Right atrium auricular region (tissue), 2 donors: ENCODE measurements around the gene CDK5R1. TPM values are rescaled to one million over a fixed set of nuclear protein-coding genes. Genes with fewer than 3 reads are reported as not detected.

Experiments
- DNase-seq: peaks from one replicate; pipeline ENCODE4 v3.0.0-alpha.2; 2019; ENCODE audit warnings: low spot score
- H3K27ac ChIP-seq, 2 donors: fragments of 200-600 bp; sonication (generic); 1 replicate in 1 of 2; 2 replicates in 1 of 2; pipeline ENCODE4 v1.5.1; 2016 to 2019
- H3K27me3 ChIP-seq, 2 donors: fragments of 200-600 bp; sonication (generic); one replicate each; pipeline versions ENCODE4 v1.5.1 to v1.6.0; 2017 to 2019
- H3K36me3 ChIP-seq: fragments of 200-600 bp; sonication (generic); one replicate; pipeline ENCODE4 v1.5.1; 2016
- H3K4me1 ChIP-seq, 2 donors: fragments of 200-600 bp; sonication (generic); one replicate each; pipeline versions ENCODE4 v1.5.1 to v1.6.0; 2017 to 2019
- H3K4me3 ChIP-seq, 2 donors: fragments of 200-600 bp; sonication (generic); 1 replicate in 1 of 2; 2 replicates in 1 of 2; pipeline ENCODE4 v1.5.1; 2017 to 2019; ENCODE audit warnings: mild to moderate bottlenecking in 1 of 2, moderate library complexity in 1 of 2
- H3K9me3 ChIP-seq, 2 donors: fragments of 200-600 bp; sonication (generic); one replicate each; pipeline ENCODE4 v1.5.1; 2019
- CTCF ChIP-seq, 2 donors: fragments of 200-600 bp; sonication (generic); IDR thresholded peaks; one replicate each; pipeline ENCODE4 v1.5.1; 2019; ENCODE audit warnings: antibody characterized with exemption in 2 of 2
- total RNA-seq, 2 donors: library from RNA; depleted of rRNA; stranded (reverse); fragments of >200 nt; gene quantifications; one replicate each; pipeline ENCODE4 v1.1.0, GENCODE V29; 2016

CDK5R1 gene
- 1 to 10 TPM in 1 of 2 donors, under 1 TPM in 1; 0.75 to 1.0 TPM for total RNA-seq

GRCh38 chr17:32486701-32487472 lies at the start of gene CDK5R1:
CDK5R1 (plus strand) TSS chr17:32486993; CDS start chr17:32487621, 628 bp downstream.
- Histone ChIP-seq H3K4me3 (peak within 1 kb of the TSS; percentile 50 to 63), H3K4me1 (peaks cover 0 to 37% of the 10 kb centered on the region in 2 donors), H3K36me3 (peaks cover 9% of the 10 kb centered on the region), H3K27ac (peak within 1 kb of the TSS; percentile 81 to 84), H3K27me3 (no peaks in the 10 kb centered on the region), H3K9me3 (no peaks in the 10 kb centered on the region)
- peak; percentile 57 for DNase-seq
- no peak for TF ChIP-seq CTCF (IDR thresholded peaks at IDR 0.05)

DNA sequence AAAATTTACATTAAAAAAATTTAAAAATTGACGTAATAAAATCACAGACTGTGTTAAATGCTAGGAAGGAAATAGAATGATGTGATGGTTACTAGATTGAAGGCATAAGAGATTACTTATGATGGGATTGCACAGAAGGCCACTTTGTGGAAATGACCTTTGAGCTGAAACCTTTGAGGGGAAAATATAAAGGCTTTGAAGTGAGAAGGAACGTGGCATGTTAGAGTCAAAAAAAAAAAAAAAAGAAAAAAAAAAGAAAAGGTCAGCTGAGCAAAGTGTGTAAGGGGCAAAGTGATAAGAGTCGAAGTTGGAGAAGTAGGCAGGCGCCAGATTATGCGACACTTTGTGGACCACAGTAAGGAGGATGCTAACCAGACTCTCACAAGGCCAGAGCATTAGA lies 46.1 kb upstream of the CDK5R1 start:
- H3K4me3 ChIP-seq: no peak overlapping the region
- DNase-seq: no peak
- no peaks in the 10 kb centered on the region for H3K9me3 ChIP-seq
- no peaks in the 10 kb centered on the region for H3K27me3 ChIP-seq
- H3K36me3 ChIP-seq: no peaks in the 10 kb centered on the region
- H3K4me1 ChIP-seq: peaks cover 0 to 13% of the 10 kb centered on the region in 2 donors
- no peak for TF ChIP-seq CTCF (IDR thresholded peaks at IDR 0.05)
- H3K27ac ChIP-seq: no peak overlapping the region

- H3K4me1 ChIP-seq: peaks cover 0 to 20% of the 10 kb centered on the region in 2 donors
- no peak overlapping the region for H3K27ac ChIP-seq
- no peak for DNase-seq
- peaks cover 2% of the 10 kb centered on the region for H3K36me3 ChIP-seq
- TF ChIP-seq CTCF (IDR thresholded peaks at IDR 0.05): no peak
- H3K27me3 ChIP-seq: no peaks in the 10 kb centered on the region
- H3K9me3 ChIP-seq: no peaks in the 10 kb centered on the region
- no peak overlapping the region for H3K4me3 ChIP-seq
Measured at GRCh38 chr17:32441886-32442285, 44.9 kb upstream of the CDK5R1 start.

GRCh38 chr17:32443827-32444300 lies 42.9 kb upstream of the CDK5R1 start:
- peak overlapping the region in 1 of 2 donors; percentile 84 for H3K27ac ChIP-seq
- H3K36me3 ChIP-seq: peaks cover 22% of the 10 kb centered on the region
- no peak for DNase-seq
- TF ChIP-seq CTCF (IDR thresholded peaks at IDR 0.05): peak in 1 of 2 donors; percentile 95
- no peaks in the 10 kb centered on the region for H3K27me3 ChIP-seq
- no peaks in the 10 kb centered on the region for H3K9me3 ChIP-seq
- H3K4me1 ChIP-seq: peaks cover 0 to 20% of the 10 kb centered on the region in 2 donors
- H3K4me3 ChIP-seq: peak overlapping the region; percentile 77 to 97

GRCh38 chr17:32444301-32445073 lies 42.3 kb upstream of the CDK5R1 start, which contains the start of gene PSMD11:
PSMD11 (plus strand) TSS chr17:32444510; CDS start chr17:32444524, 14 bp downstream.
- peak in 1 of 2 donors; percentile 91 for TF ChIP-seq CTCF (IDR thresholded peaks at IDR 0.05)
- Histone ChIP-seq H3K9me3 (no peaks in the 10 kb centered on the region), H3K27ac (peak within 1 kb of the TSS; percentile 84 to 88), H3K4me1 (peaks cover 0 to 20% of the 10 kb centered on the region in 2 donors), H3K4me3 (peak within 1 kb of the TSS; percentile 77 to 97), H3K27me3 (no peaks in the 10 kb centered on the region), H3K36me3 (peaks cover 28% of the 10 kb centered on the region)
- peak; percentile 94 for DNase-seq
